ENCODE measurements around the gene TAMALIN. TPM values are rescaled to one million over a fixed set of nuclear protein-coding genes. Genes with fewer than 3 reads are reported as not detected.

Gene TAMALIN
- total RNA-seq: 100 to 1,000 TPM; 495 to 525 TPM
- 9.1 TPM for polyA plus RNA-seq (2013, experiment 1 of 2)
- polyA plus RNA-seq (2013, experiment 2 of 2): 20.0 TPM
- 5.8 to 240 (median 14.2) reads per million in 172 experiments for total RNA-seq

- ATAC-seq (ENCODE audit: poor library complexity): peak; percentile 69
- Histone ChIP-seq H3K36me3 (ENCODE audit: insufficient read depth, low read length) (peaks cover 16% of the 10 kb centered on the region), H3K27me3 (ENCODE audit: control insufficient read depth in 1 of 2, insufficient read depth in 2 of 2, low read length in 2 of 2) (no peaks in the 10 kb centered on the region), H3K4me1 (ENCODE audit: insufficient read depth, low read length) (peaks cover 30% of the 10 kb centered on the region), H3K27ac (ENCODE audit: low read depth in 1 of 2, low read length in 2 of 2) (peak within 1 kb of the TSS; percentile 73 to 75), H3K4me3 (ENCODE audit: low read length) (peak within 1 kb of the TSS; percentile 80), H3K9me3 (ENCODE audit: control insufficient read depth in 1 of 2, insufficient read depth in 1 of 2, low read length in 2 of 2) (peaks cover 0 to 4% of the 10 kb centered on the region in 2 experiments)
- no peaks in the 10 kb centered on the region for H3K9me3 Mint-ChIP-seq
- no peak for TF ChIP-seq CTCF (IDR thresholded peaks at IDR 0.05)
- intact Hi-C loops (cut with DNase I, micrococcal nuclease): loop anchor here (1.0 to 2.0 kb wide), 3 partner anchors 18 to 55 kb away; partner anchors contain the start of genes ACVR1B (in 1 of the 2) and NR4A1 (in 1 of the 2)
- peaks cover 39% of the 10 kb centered on the region for H3K36me3 Mint-ChIP-seq (ENCODE audit: low read depth)
- peak; percentile 74 to 94 (median 82) for DNase-seq
- peaks cover 21% of the 10 kb centered on the region for H3K4me1 Mint-ChIP-seq (ENCODE audit: low read depth)
- ChIA-PET CTCF (interaction anchor here (1.8 to 10.8 kb wide), 3 partner anchors 14 to 25 kb away, joined by 9 to 184 read pairs (median 21); no protein-coding TSS in a partner anchor), POLR2A (interaction anchor here (1.0 to 5.8 kb wide), 7 partner anchors 13 to 999 kb away, joined by 3 to 73 read pairs (median 7); partner anchors contain the start of genes ATG101, EIF4B and NR4A1)
- H3K27ac Mint-ChIP-seq: peak within 1 kb of the TSS; percentile 90
- H3K4me3 Mint-ChIP-seq: peak within 1 kb of the TSS; percentile 97
- H3K27me3 Mint-ChIP-seq: no peaks in the 10 kb centered on the region
These were observed at the start of gene TAMALIN for GRCh38 chr12:52006726-52007157. Gene TAMALIN (plus strand): TSS chr12:52006946. CDS start chr12:52007020, 74 bp downstream.

GRCh38 chr12:51958542-51958941 lies 48.2 kb upstream of the TAMALIN start:
- H3K4me3 Mint-ChIP-seq: no peak overlapping the region
- CTCF ChIA-PET: interaction anchor here (0.9 to 1.5 kb wide), 2 partner anchors 12 to 16 kb away, joined by 3 to 6 read pairs; no protein-coding TSS in a partner anchor
- intact Hi-C loops (cut with DNase I, micrococcal nuclease): no loop called here

GRCh38 chr12:51959211-51959610 lies 47.5 kb upstream of the TAMALIN start:
- H3K27ac ChIP-seq (ENCODE audit: low read depth in 1 of 2, low read length in 2 of 2): no peak overlapping the region
- H3K4me1 Mint-ChIP-seq (ENCODE audit: low read depth): peaks cover 66% of the 10 kb centered on the region
- no peaks in the 10 kb centered on the region for H3K9me3 ChIP-seq (ENCODE audit: control insufficient read depth in 1 of 2, insufficient read depth in 1 of 2, low read length in 2 of 2)
- H3K4me3 Mint-ChIP-seq: no peak overlapping the region
- ChIA-PET POLR2A (no interaction called here), CTCF (interaction anchor here (3.7 kb wide), 1 partner anchor 12 kb away, joined by 13 read pairs; no protein-coding TSS in a partner anchor)
- peaks cover 2% of the 10 kb centered on the region for H3K36me3 ChIP-seq (ENCODE audit: insufficient read depth, low read length)
- no peaks in the 10 kb centered on the region for H3K9me3 Mint-ChIP-seq
- TF ChIP-seq CTCF (IDR thresholded peaks at IDR 0.05): no peak
- peaks cover 22% of the 10 kb centered on the region for H3K36me3 Mint-ChIP-seq (ENCODE audit: low read depth)
- DNase-seq (no peak), ATAC-seq (ENCODE audit: poor library complexity) (no peak)
- peak overlapping the region; percentile 16 for H3K27ac Mint-ChIP-seq
- H3K4me1 ChIP-seq (ENCODE audit: insufficient read depth, low read length): peaks cover 4% of the 10 kb centered on the region
- H3K27me3 ChIP-seq (ENCODE audit: control insufficient read depth in 1 of 2, insufficient read depth in 2 of 2, low read length in 2 of 2): no peaks in the 10 kb centered on the region
- H3K4me3 ChIP-seq (ENCODE audit: low read length): no peak overlapping the region
- no peaks in the 10 kb centered on the region for H3K27me3 Mint-ChIP-seq
- intact Hi-C loops (cut with DNase I, micrococcal nuclease): no loop called here

More at GRCh38 chr12:51958542-51958941, 48.2 kb upstream of the TAMALIN start:
- H3K4me1 ChIP-seq (ENCODE audit: insufficient read depth, low read length): peaks cover 8% of the 10 kb centered on the region
- H3K9me3 ChIP-seq (ENCODE audit: control insufficient read depth in 1 of 2, insufficient read depth in 1 of 2, low read length in 2 of 2): no peaks in the 10 kb centered on the region
- Mint-ChIP-seq H3K9me3 (no peaks in the 10 kb centered on the region), H3K36me3 (ENCODE audit: low read depth) (peaks cover 17% of the 10 kb centered on the region), H3K4me1 (ENCODE audit: low read depth) (peaks cover 73% of the 10 kb centered on the region), H3K27ac (no peak overlapping the region), H3K27me3 (no peaks in the 10 kb centered on the region)
- no peak overlapping the region for H3K4me3 ChIP-seq (ENCODE audit: low read length)
- TF ChIP-seq CTCF (IDR thresholded peaks at IDR 0.05): no peak
- no peak overlapping the region for H3K27ac ChIP-seq (ENCODE audit: low read depth in 1 of 2, low read length in 2 of 2)
- DNase-seq (no peak), ATAC-seq (ENCODE audit: poor library complexity) (no peak)
- H3K27me3 ChIP-seq (ENCODE audit: control insufficient read depth in 1 of 2, insufficient read depth in 2 of 2, low read length in 2 of 2): no peaks in the 10 kb centered on the region
- POLR2A ChIA-PET: interaction anchor here (1.1 kb wide), 1 partner anchor 17 kb away, joined by 3 read pairs; no protein-coding TSS in a partner anchor
- peaks cover 2% of the 10 kb centered on the region for H3K36me3 ChIP-seq (ENCODE audit: insufficient read depth, low read length)
